OCI-LY1 (cell line): Measurements from ENCODE around the gene FTCDNL1.

ENCODE experiments used
- H2AFZ ChIP-seq: fragments of 200-600 bp; sonication (generic), shearing (Covaris generic); 2 replicates; pipeline ENCODE4 v1.6.0; 2014; ENCODE audit warnings: antibody characterized with exemption, mild to moderate bottlenecking, low read length
- H3F3A ChIP-seq: fragments of 200-600 bp; sonication (generic), shearing (Covaris generic); 2 replicates; pipeline ENCODE4 v1.6.0; 2014; ENCODE audit warnings: mild to moderate bottlenecking, antibody characterized with exemption, low read length, moderate library complexity; ENCODE audit not compliant: insufficient read depth
- H3K27ac ChIP-seq: fragments of 200-600 bp; sonication (generic); 2 replicates; pipeline ENCODE4 v1.5.1; 2014; ENCODE audit warnings: low read length, mixed run types, mild to moderate bottlenecking, low read depth; ENCODE audit not compliant: poor library complexity, severe bottlenecking
- H3K27me3 ChIP-seq: fragments of 200-600 bp; sonication (generic); 2 replicates; pipeline ENCODE4 v1.6.0; 2014; ENCODE audit warnings: antibody characterized with exemption, mild to moderate bottlenecking, low read length, moderate library complexity; ENCODE audit not compliant: insufficient read depth
- H3K36me3 ChIP-seq: fragments of 200-600 bp; sonication (generic); 2 replicates; pipeline ENCODE4 v1.6.1; 2014; ENCODE audit warnings: mild to moderate bottlenecking, antibody characterized with exemption, low read length, moderate library complexity, mixed read lengths; ENCODE audit not compliant: insufficient read depth
- H3K4me1 ChIP-seq: fragments of 200-600 bp; sonication (generic); 2 replicates; pipeline ENCODE4 v1.5.1; 2014; ENCODE audit warnings: mild to moderate bottlenecking, low read length, moderate library complexity; ENCODE audit not compliant: insufficient read depth, severe bottlenecking
- H3K4me2 ChIP-seq: fragments of 200-600 bp; sonication (generic), shearing (Covaris generic); 2 replicates; pipeline ENCODE4 v1.6.1; 2014; ENCODE audit warnings: low read length
- H3K4me3 ChIP-seq: fragments of 200-600 bp; sonication (generic); 2 replicates; pipeline ENCODE4 v1.5.1; 2014; ENCODE audit warnings: low read length, low read depth, mild to moderate bottlenecking, mixed read lengths; ENCODE audit not compliant: poor library complexity, severe bottlenecking
- H3K79me2 ChIP-seq: fragments of 200-600 bp; shearing (Covaris generic); 2 replicates; pipeline ENCODE4 v1.6.1; 2016; ENCODE audit warnings: mixed run types, low read length, mixed read lengths; ENCODE audit not compliant: insufficient read depth
- H3K9ac ChIP-seq: fragments of 200-600 bp; sonication (generic), shearing (Covaris generic); 2 replicates; pipeline ENCODE4 v1.6.1; 2014; ENCODE audit warnings: mild to moderate bottlenecking, low read length, mixed read lengths
- H3K9me2 ChIP-seq: fragments of 200-600 bp; sonication (generic), shearing (Covaris generic); 2 replicates; pipeline ENCODE4 v1.6.1; 2014; ENCODE audit warnings: low read depth, mild to moderate bottlenecking, low read length, mixed read lengths
- H3K9me3 ChIP-seq: fragments of 200-600 bp; shearing (Covaris generic); 2 replicates; pipeline ENCODE4 v1.6.1; 2014; ENCODE audit warnings: low read length, mixed read lengths
- H4K20me1 ChIP-seq: fragments of 200-600 bp; sonication (generic), shearing (Covaris generic); 2 replicates; pipeline ENCODE4 v1.6.0; 2016; ENCODE audit warnings: mild to moderate bottlenecking, low read length; ENCODE audit not compliant: insufficient read depth
- EZH2 ChIP-seq: fragments of 200-600 bp; sonication (generic), shearing (Covaris generic); IDR thresholded peaks from 2 replicates; pipeline ENCODE4 v1.8.0; 2017; ENCODE audit warnings: borderline replicate concordance, mixed run types, mild to moderate bottlenecking, antibody characterized with exemption, low read length, moderate library complexity, mixed read lengths
- TF ChIP-seq, protein P1 (sequence below): fragments of 200-600 bp; sonication (generic), shearing (Covaris generic); IDR thresholded peaks from 2 replicates; pipeline ENCODE4 v1.5.1; 2017; ENCODE audit warnings: mild to moderate bottlenecking, antibody characterized with exemption, low read length, moderate library complexity, mixed read lengths

FTCDNL1 gene

DNA sequence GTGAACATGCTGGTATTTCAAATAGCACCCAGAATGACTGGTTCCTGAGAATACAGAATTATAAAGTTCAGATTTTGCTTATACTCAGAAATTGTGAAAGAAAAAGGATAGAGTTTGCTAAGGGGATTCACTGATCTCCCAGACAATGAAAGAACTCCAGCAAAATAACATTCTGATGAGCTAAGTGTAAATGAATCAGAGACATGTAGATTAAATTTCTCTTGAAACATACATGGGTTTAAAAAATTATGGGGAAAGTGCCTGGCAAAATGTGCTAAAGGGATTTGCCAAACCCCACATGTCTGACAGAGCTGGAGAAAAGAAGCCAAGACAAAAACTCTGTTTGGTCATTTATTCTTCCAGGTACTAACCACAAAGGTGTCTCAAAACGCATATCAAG lies 116.3 kb downstream of the FTCDNL1 start:
- Histone ChIP-seq H3K9me3 (no peaks in the 10 kb centered on the region), H3K27ac (no peak overlapping the region), H3K9me2 (no peaks in the 10 kb centered on the region), H3K4me3 (no peak overlapping the region), H2AFZ (no peak overlapping the region), H3K79me2 (no peaks in the 10 kb centered on the region), H3K27me3 (no peaks in the 10 kb centered on the region), H3K9ac (no peak overlapping the region), H4K20me1 (no peaks in the 10 kb centered on the region), H3K36me3 (no peaks in the 10 kb centered on the region), H3K4me2 (no peak overlapping the region), H3F3A (no peaks in the 10 kb centered on the region), H3K4me1 (no peaks in the 10 kb centered on the region)
- TF ChIP-seq EZH2 = no peak
- TF ChIP-seq, protein P1, sequence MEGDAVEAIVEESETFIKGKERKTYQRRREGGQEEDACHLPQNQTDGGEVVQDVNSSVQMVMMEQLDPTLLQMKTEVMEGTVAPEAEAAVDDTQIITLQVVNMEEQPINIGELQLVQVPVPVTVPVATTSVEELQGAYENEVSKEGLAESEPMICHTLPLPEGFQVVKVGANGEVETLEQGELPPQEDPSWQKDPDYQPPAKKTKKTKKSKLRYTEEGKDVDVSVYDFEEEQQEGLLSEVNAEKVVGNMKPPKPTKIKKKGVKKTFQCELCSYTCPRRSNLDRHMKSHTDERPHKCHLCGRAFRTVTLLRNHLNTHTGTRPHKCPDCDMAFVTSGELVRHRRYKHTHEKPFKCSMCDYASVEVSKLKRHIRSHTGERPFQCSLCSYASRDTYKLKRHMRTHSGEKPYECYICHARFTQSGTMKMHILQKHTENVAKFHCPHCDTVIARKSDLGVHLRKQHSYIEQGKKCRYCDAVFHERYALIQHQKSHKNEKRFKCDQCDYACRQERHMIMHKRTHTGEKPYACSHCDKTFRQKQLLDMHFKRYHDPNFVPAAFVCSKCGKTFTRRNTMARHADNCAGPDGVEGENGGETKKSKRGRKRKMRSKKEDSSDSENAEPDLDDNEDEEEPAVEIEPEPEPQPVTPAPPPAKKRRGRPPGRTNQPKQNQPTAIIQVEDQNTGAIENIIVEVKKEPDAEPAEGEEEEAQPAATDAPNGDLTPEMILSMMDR = no peak

DNA sequence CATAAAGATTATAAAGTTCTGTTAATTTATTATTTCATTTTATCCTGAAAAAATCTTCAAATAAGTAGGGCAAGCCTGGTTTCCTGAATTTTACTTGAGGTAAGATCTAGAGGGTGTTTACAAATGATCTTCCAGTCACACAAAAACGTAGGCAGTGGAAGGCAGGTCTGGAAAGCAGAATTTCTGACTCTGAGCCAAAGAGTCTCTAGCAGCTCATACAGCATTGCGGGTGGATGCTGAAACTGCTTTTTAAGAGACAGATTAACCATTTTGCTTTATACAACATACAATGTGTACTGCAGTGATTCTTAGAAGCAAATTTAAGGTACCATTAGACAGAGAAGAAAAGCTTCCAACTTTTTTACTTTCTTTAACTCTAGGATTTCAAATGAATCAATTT lies 117.0 kb downstream of the FTCDNL1 start:
- Histone ChIP-seq H3K27ac (no peak overlapping the region), H3K9ac (no peak overlapping the region), H3K36me3 (no peaks in the 10 kb centered on the region), H3K79me2 (no peaks in the 10 kb centered on the region), H2AFZ (no peak overlapping the region), H3K4me2 (no peak overlapping the region), H3K9me2 (no peaks in the 10 kb centered on the region), H3K9me3 (no peaks in the 10 kb centered on the region), H3K27me3 (no peaks in the 10 kb centered on the region), H3F3A (no peaks in the 10 kb centered on the region), H3K4me3 (no peak overlapping the region), H4K20me1 (no peaks in the 10 kb centered on the region), H3K4me1 (no peaks in the 10 kb centered on the region)
- TF ChIP-seq, protein P1 = no peak
- TF ChIP-seq EZH2 = no peak

DNA sequence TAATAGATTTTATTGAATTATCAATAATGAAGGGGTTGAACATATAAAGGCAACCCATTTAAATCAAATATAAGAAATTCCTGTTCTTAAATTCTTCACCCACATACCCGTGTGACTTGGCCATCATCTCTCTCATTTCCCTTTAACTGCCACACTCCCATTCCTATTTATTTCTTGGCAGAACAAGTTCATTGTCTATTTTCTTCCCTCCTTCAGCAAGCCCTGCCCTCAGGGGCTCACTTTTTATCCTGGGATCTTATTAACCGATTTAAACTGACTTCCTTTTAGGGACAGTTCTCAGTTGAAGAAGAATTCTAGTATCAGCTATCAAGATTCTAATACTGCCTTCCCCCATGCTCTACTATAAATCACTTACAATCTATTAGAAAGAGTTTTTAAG lies 123.2 kb downstream of the FTCDNL1 start:
- Histone ChIP-seq H3K4me3 (no peak overlapping the region), H2AFZ (no peak overlapping the region), H3K27ac (no peak overlapping the region), H3K9me2 (no peaks in the 10 kb centered on the region), H4K20me1 (no peaks in the 10 kb centered on the region), H3F3A (no peaks in the 10 kb centered on the region), H3K4me1 (no peaks in the 10 kb centered on the region), H3K9ac (no peak overlapping the region), H3K79me2 (no peaks in the 10 kb centered on the region), H3K4me2 (no peak overlapping the region), H3K36me3 (no peaks in the 10 kb centered on the region), H3K27me3 (no peaks in the 10 kb centered on the region), H3K9me3 (no peaks in the 10 kb centered on the region)
- no peak for TF ChIP-seq EZH2
- TF ChIP-seq, protein P1 = no peak
